Measurements from ENCODE around the gene MOB3A. TPM values are rescaled to one million over a fixed set of nuclear protein-coding genes. Genes with fewer than 3 reads are reported as not detected.

Gene MOB3A
- total and polyA plus RNA-seq, 2 experiments from 2014 or later = 2.9 to 5.9 TPM

GRCh38 chr19:2047449-2048103 is 48.5 kb downstream of the MOB3A start:
- Histone ChIP-seq H3K4me3 (no peak overlapping the region), H3K4me1 (ENCODE audit: insufficient read depth) (peaks cover 12% of the 10 kb centered on the region), H2AFZ (no peak overlapping the region), H3K27ac (ENCODE audit: low read depth) (no peak overlapping the region), H4K20me1 (replicated peaks; ENCODE audit: insufficient read depth) (peaks cover 10% of the 10 kb centered on the region), H3K79me2 (replicated peaks; ENCODE audit: insufficient read depth) (peaks cover 29% of the 10 kb centered on the region), H3K36me3 (ENCODE audit: insufficient read depth) (no peaks in the 10 kb centered on the region; the same call in 1 of the 2 replicates), H3F3A (replicated peaks; ENCODE audit: low read depth) (peaks cover 14% of the 10 kb centered on the region; the same call in 1 of the 2 replicates), H3K9me2 (ENCODE audit: insufficient read depth) (no peaks in the 10 kb centered on the region), H3K4me2 (no peak overlapping the region), H3K27me3 (ENCODE audit: insufficient read depth) (no peaks in the 10 kb centered on the region)
- no peaks in the 10 kb centered on the region for H3K9me3 Mint-ChIP-seq
- ATAC-seq (no peak), DNase-seq (ENCODE audit: low spot score) (no peak)
- peaks cover 4% of the 10 kb centered on the region; the same call in 2 of the 3 replicates for H3K36me3 Mint-ChIP-seq (ENCODE audit: low read depth)
- TF ChIP-seq STAT1 (IDR thresholded peaks at IDR 0.05; ENCODE audit: unreplicated experiment) = no peak
- H3K27me3 Mint-ChIP-seq (ENCODE audit: insufficient read depth, low read depth, poor library complexity) = peaks cover 15% of the 10 kb centered on the region
- no peak overlapping the region for H3K27ac Mint-ChIP-seq
- H3K4me1 Mint-ChIP-seq = peaks cover 7% of the 10 kb centered on the region; the same call in 2 of the 3 replicates
- H3K4me3 Mint-ChIP-seq = no peak overlapping the region

GRCh38 chr19:2047076-2047448 is 49.1 kb downstream of the MOB3A start:
- Histone ChIP-seq H3K9me2 (ENCODE audit: insufficient read depth) (no peaks in the 10 kb centered on the region), H3K27ac (ENCODE audit: low read depth) (peak overlapping the region; percentile 59; the same call in 1 of the 2 replicates), H3K27me3 (ENCODE audit: insufficient read depth) (no peaks in the 10 kb centered on the region), H2AFZ (no peak overlapping the region), H3K4me3 (no peak overlapping the region), H3K4me2 (no peak overlapping the region), H3K79me2 (replicated peaks; ENCODE audit: insufficient read depth) (peaks cover 29% of the 10 kb centered on the region), H3K36me3 (ENCODE audit: insufficient read depth) (no peaks in the 10 kb centered on the region; the same call in 1 of the 2 replicates), H3K4me1 (ENCODE audit: insufficient read depth) (peaks cover 15% of the 10 kb centered on the region), H4K20me1 (replicated peaks; ENCODE audit: insufficient read depth) (peaks cover 10% of the 10 kb centered on the region), H3F3A (replicated peaks; ENCODE audit: low read depth) (peaks cover 14% of the 10 kb centered on the region; the same call in 1 of the 2 replicates)
- Mint-ChIP-seq H3K27me3 (ENCODE audit: insufficient read depth, low read depth, poor library complexity) (peaks cover 17% of the 10 kb centered on the region), H3K4me1 (peaks cover 7% of the 10 kb centered on the region; the same call in 2 of the 3 replicates), H3K27ac (no peak overlapping the region; the same call in 1 of the 2 replicates), H3K4me3 (no peak overlapping the region), H3K9me3 (no peaks in the 10 kb centered on the region), H3K36me3 (ENCODE audit: low read depth) (peaks cover 4% of the 10 kb centered on the region; the same call in 2 of the 3 replicates)
- ATAC-seq = no peak
- DNase-seq (ENCODE audit: low spot score) = no peak
- TF ChIP-seq ZNF331 (CRISPR knock-in tag; IDR thresholded peaks at IDR 0.05; ENCODE audit: low read depth) (no peak), STAT1 (IDR thresholded peaks at IDR 0.05; ENCODE audit: unreplicated experiment) (no peak), EZH2 (IDR thresholded peaks at IDR 0.05; ENCODE audit: low read depth, unreplicated experiment) (no peak), CTCF (conservative IDR thresholded peaks at IDR 0.05; ENCODE audit: low read depth in 2 of 2) (no peak; a peak in 1 of 4 replicates), EZH2phosphoT487 (IDR thresholded peaks at IDR 0.05; ENCODE audit: unreplicated experiment) (no peak), POLR2AphosphoS5 (IDR thresholded peaks at IDR 0.05; ENCODE audit: low read depth) (no peak), ZNF462 (CRISPR knock-in tag; IDR thresholded peaks at IDR 0.05) (no peak), CREB1 (CRISPR knock-in tag; IDR thresholded peaks at IDR 0.05; ENCODE audit: low read depth) (no peak), NANOG (IDR thresholded peaks at IDR 0.05; ENCODE audit: borderline replicate concordance) (no peak), ZNF114 (CRISPR knock-in tag; IDR thresholded peaks at IDR 0.05) (no peak), JUNB (IDR thresholded peaks at IDR 0.05; ENCODE audit: unreplicated experiment) (no peak), ETS1 (IDR thresholded peaks at IDR 0.05) (no peak)
